HepG2 (cell line): ENCODE measurements around the gene HMGN4. TPM values are rescaled to one million over a fixed set of nuclear protein-coding genes. Genes with fewer than 3 reads are reported as not detected.

Experiments used
- FOSL2 ChIP-seq: sonication (generic); formaldehyde crosslinking; IDR thresholded peaks from 2 replicates; pipeline ENCODE4 v1.4.0; 2020; ENCODE audit warnings: missing genetic modification reagents
- FOXA1 ChIP-seq, 2 experiments: fragments of 450-650 bp in 1 of 2; sonication (generic) in 1 of 2; formaldehyde crosslinking in 1 of 2; IDR thresholded peaks; 2 replicates each; pipeline versions ENCODE4 v1.4.0 to v1.6.1; 2016 to 2020; ENCODE audit warnings: missing genetic modification reagents in 1 of 2
- FOXJ3 ChIP-seq: sonication (generic); formaldehyde crosslinking; IDR thresholded peaks from 2 replicates; pipeline ENCODE4 v1.4.0; 2020; ENCODE audit warnings: missing genetic modification reagents, mild to moderate bottlenecking, borderline replicate concordance
- FOXP4 ChIP-seq: sonication (generic); formaldehyde crosslinking; IDR thresholded peaks from 2 replicates; pipeline ENCODE4 v1.4.0; 2020; ENCODE audit warnings: missing genetic modification reagents
- ISX ChIP-seq: sonication (generic); formaldehyde crosslinking; conservative IDR thresholded peaks from 2 replicates; pipeline ENCODE4 v1.5.0; 2020; ENCODE audit warnings: missing genetic modification reagents
- KLF11 ChIP-seq: IDR thresholded peaks from 2 replicates; pipeline ENCODE4 v1.6.1; 2016; ENCODE audit warnings: missing compliant biosample characterization
- NR3C1 ChIP-seq: sonication (generic); formaldehyde crosslinking; IDR thresholded peaks from 2 replicates; pipeline ENCODE4 v1.4.0; 2020; ENCODE audit warnings: missing genetic modification reagents
- SCMH1 ChIP-seq: sonication (generic); formaldehyde crosslinking; IDR thresholded peaks from 2 replicates; pipeline ENCODE4 v1.9.0; 2021; ENCODE audit warnings: missing genetic modification reagents, mild to moderate bottlenecking, borderline replicate concordance
- TIGD3 ChIP-seq: sonication (generic); formaldehyde crosslinking; IDR thresholded peaks from 2 replicates; pipeline ENCODE4 v1.5.1; 2020; ENCODE audit warnings: mild to moderate bottlenecking, missing genetic modification reagents, borderline replicate concordance
- ZBTB34 ChIP-seq: sonication (generic); formaldehyde crosslinking; IDR thresholded peaks from 2 replicates; pipeline ENCODE4 v1.8.0; 2022; ENCODE audit warnings: mild to moderate bottlenecking, missing genetic modification reagents
- ZBTB7A ChIP-seq: sonication (generic); formaldehyde crosslinking; IDR thresholded peaks from 2 replicates; pipeline ENCODE4 v1.8.0; 2022; ENCODE audit warnings: mild to moderate bottlenecking, missing genetic modification reagents
- ZNF275 ChIP-seq: sonication (generic); formaldehyde crosslinking; IDR thresholded peaks from 2 replicates; pipeline ENCODE4 v1.8.0; 2022; ENCODE audit warnings: missing genetic modification reagents, mild to moderate bottlenecking, inconsistent platforms, borderline replicate concordance
- ZNF800 ChIP-seq: sonication (generic); formaldehyde crosslinking; IDR thresholded peaks from 2 replicates; pipeline ENCODE4 v1.4.0; 2020; ENCODE audit warnings: missing genetic modification reagents
- ZNF891 ChIP-seq: sonication (generic); formaldehyde crosslinking; IDR thresholded peaks from 2 replicates; pipeline ENCODE4 v1.5.0; 2020; ENCODE audit warnings: mild to moderate bottlenecking, missing genetic modification reagents
- ZSCAN29 ChIP-seq: sonication (generic); formaldehyde crosslinking; conservative IDR thresholded peaks from 2 replicates; pipeline ENCODE4 v1.4.0; 2020; ENCODE audit warnings: mild to moderate bottlenecking, missing genetic modification reagents
- polyA plus RNA-seq, 8 experiments: library from polyadenylated mRNA; depleted of rRNA in 3 of 8; stranded (reverse) in 7 of 8; unstranded in 1 of 8; fragments of >200 nt; fragmentation: Illumina TruSeq in 4 of 8; extraction: Trizol in 4 of 8; gene quantifications; 2 replicates each; pipeline versions ENCODE4 v1.2.1 to v1.2.3, GENCODE V29; 2011 to 2016; ENCODE audit warnings: low read depth in 4 of 8, missing spikeins in 1 of 8, mixed read lengths in 1 of 8; ENCODE audit not compliant: insufficient read depth in 1 of 8
- total RNA-seq, 5 experiments: library from RNA; depleted of rRNA; stranded (reverse); fragments of >200 nt; fragmentation: Illumina TruSeq; extraction: Trizol; gene quantifications; 2 replicates each; pipeline ENCODE4 v1.2.3, GENCODE V29; 2016; ENCODE audit warnings: low read depth in 1 of 5

Gene HMGN4
- total and polyA plus RNA-seq, 2 of the 13 experiments (the other 11 are each of a cell fraction or from before 2014, with no cell fraction given), result 39.9 to 52.1 TPM

GRCh38 chr6:26502165-26502564 lies 36.0 kb upstream of the HMGN4 start (continued):
- TF ChIP-seq FOXA1 (IDR thresholded peaks at IDR 0.05), result no peak
- TF ChIP-seq FOXA1 (CRISPR knock-in tag; IDR thresholded peaks at IDR 0.05), result 0 out of 2 replicates have a peak, but pooled peaks have one; percentile 32
- TF ChIP-seq ZBTB7A (CRISPR knock-in tag), result no peak
- TF ChIP-seq ZSCAN29, result no peak
- TF ChIP-seq ZNF275 (CRISPR knock-in tag), result 0 out of 2 replicates have a peak, but pooled peaks have one; percentile 31
- TF ChIP-seq ISX (CRISPR knock-in tag), result no peak
- peak; percentile 31; the same call in 1 of the 2 replicates for TF ChIP-seq FOXP4 (CRISPR knock-in tag)
- TF ChIP-seq FOXJ3 (CRISPR knock-in tag), result 0 out of 2 replicates have a peak, but pooled peaks have one; percentile 36
- no peak for TF ChIP-seq KLF11
- TF ChIP-seq ZNF800, result 0 out of 2 replicates have a peak, but pooled peaks have one; percentile 6
- no peak for TF ChIP-seq NR3C1 (CRISPR knock-in tag)
- no peak for TF ChIP-seq TIGD3 (CRISPR knock-in tag)
- TF ChIP-seq ZBTB34, result no peak
- TF ChIP-seq FOSL2 (CRISPR knock-in tag), result peak; percentile 40; the same call in 1 of the 2 replicates
- TF ChIP-seq ZNF891, result no peak
- no peak for TF ChIP-seq SCMH1 (CRISPR knock-in tag)
- TF ChIP-seq, all 625 proteins: peak for 15
